ENCODE measurements around the gene SYT2. TPM values are rescaled to one million over a fixed set of nuclear protein-coding genes. Genes with fewer than 3 reads are reported as not detected.
A peak's percentile ranks its signal among the peaks of the same experiment; 100 is the strongest.
"Not testable (repeated sequence)": the region's sequence is repeated elsewhere in the genome, so short reads cannot be mapped to it uniquely, and the experiment has no call there.

The SYT2 gene
- total RNA-seq, 1 donor from 2014 or later, result 0.07 TPM

DNA sequence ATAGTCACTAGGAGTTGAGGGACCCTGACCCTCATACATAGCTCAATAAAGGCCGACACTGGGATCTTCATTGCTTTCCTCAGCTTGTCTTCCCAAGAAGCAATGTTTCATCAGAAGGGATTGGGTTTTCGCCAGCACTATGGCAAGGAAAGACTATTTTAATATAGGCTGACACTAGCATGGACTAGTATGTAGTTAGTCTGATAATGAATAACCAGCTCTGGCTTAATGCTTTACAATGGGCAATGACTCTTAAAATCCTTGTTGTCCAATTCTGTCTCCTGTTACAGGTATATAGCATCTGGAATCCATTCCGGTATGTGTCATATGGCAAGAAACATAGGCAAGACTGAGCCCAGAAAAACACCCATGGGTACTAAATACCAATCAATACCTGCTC is 15.3 kb upstream of the SYT2 start:
- no peak for DNase-seq (ENCODE audit: low spot score)
- H3K27ac Mint-ChIP-seq (ENCODE audit: unreplicated experiment), result no peak overlapping the region
- TF ChIP-seq, protein P1, sequence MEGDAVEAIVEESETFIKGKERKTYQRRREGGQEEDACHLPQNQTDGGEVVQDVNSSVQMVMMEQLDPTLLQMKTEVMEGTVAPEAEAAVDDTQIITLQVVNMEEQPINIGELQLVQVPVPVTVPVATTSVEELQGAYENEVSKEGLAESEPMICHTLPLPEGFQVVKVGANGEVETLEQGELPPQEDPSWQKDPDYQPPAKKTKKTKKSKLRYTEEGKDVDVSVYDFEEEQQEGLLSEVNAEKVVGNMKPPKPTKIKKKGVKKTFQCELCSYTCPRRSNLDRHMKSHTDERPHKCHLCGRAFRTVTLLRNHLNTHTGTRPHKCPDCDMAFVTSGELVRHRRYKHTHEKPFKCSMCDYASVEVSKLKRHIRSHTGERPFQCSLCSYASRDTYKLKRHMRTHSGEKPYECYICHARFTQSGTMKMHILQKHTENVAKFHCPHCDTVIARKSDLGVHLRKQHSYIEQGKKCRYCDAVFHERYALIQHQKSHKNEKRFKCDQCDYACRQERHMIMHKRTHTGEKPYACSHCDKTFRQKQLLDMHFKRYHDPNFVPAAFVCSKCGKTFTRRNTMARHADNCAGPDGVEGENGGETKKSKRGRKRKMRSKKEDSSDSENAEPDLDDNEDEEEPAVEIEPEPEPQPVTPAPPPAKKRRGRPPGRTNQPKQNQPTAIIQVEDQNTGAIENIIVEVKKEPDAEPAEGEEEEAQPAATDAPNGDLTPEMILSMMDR (IDR thresholded peaks at IDR 0.05), result no peak
- no peak overlapping the region for H3K4me3 Mint-ChIP-seq (ENCODE audit: unreplicated experiment)
- H3K27me3 Mint-ChIP-seq (ENCODE audit: low read depth), result no peaks in the 10 kb centered on the region
- H3K4me1 Mint-ChIP-seq (ENCODE audit: low read depth), result no peaks in the 10 kb centered on the region
- no peaks in the 10 kb centered on the region for H3K9me3 Mint-ChIP-seq (ENCODE audit: low read depth)
- H3K36me3 Mint-ChIP-seq (ENCODE audit: low read depth), result peaks cover 40% of the 10 kb centered on the region

DNA sequence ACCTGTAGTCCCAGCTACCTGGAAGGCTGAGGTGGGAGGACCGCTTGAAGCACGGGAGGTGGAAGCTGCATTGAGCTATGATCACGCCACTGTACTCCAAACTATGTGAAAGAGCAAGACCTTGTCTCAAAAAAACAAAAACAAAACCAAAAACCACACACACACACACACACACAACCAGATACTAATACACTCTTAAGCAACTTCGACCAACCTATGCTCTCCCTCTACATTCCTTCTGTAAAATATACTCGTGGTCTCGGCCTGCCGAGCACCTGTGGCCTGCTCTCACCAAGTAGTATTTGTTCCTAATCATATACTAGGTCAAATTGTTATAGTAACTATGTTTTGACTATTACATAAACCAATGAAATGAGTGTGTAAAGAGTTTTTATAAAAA is 13.5 kb upstream of the SYT2 start:
- DNase-seq (ENCODE audit: low spot score), result no peak
- no peaks in the 10 kb centered on the region for H3K9me3 Mint-ChIP-seq (ENCODE audit: low read depth)
- peaks cover 4% of the 10 kb centered on the region for H3K4me1 Mint-ChIP-seq (ENCODE audit: low read depth)
- TF ChIP-seq, protein P1 (IDR thresholded peaks at IDR 0.05), result no peak
- no peaks in the 10 kb centered on the region for H3K27me3 Mint-ChIP-seq (ENCODE audit: low read depth)
- peaks cover 24% of the 10 kb centered on the region for H3K36me3 Mint-ChIP-seq (ENCODE audit: low read depth)
- no peak overlapping the region for H3K4me3 Mint-ChIP-seq (ENCODE audit: unreplicated experiment)
- no peak overlapping the region for H3K27ac Mint-ChIP-seq (ENCODE audit: unreplicated experiment)

DNA sequence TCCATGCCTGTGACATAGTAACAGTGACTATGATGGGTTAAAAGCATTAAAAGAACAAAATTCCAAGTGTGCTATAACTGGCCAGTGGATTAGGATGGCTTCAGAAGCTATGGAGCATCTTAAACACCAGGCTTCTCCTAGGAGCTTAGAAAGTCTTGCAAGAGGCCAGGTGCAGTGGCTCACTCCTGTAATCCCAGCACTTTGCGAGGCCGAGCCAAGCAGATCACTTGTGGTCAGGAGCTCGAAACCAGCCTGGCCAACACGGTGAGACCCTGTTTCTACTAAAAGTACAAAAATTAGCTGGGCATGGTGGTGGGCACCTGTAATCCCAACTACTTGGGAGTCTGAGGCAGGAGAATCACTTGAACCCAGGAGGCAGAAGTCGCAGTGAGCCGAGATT is 12.8 kb upstream of the SYT2 start:
- H3K36me3 Mint-ChIP-seq (ENCODE audit: low read depth), result peaks cover 19% of the 10 kb centered on the region
- H3K27me3 Mint-ChIP-seq (ENCODE audit: low read depth); DNase-seq (ENCODE audit: low spot score); H3K4me1 Mint-ChIP-seq (ENCODE audit: low read depth); H3K4me3 Mint-ChIP-seq (ENCODE audit: unreplicated experiment); H3K27ac Mint-ChIP-seq (ENCODE audit: unreplicated experiment); H3K9me3 Mint-ChIP-seq (ENCODE audit: low read depth): not testable (repeated sequence)

DNA sequence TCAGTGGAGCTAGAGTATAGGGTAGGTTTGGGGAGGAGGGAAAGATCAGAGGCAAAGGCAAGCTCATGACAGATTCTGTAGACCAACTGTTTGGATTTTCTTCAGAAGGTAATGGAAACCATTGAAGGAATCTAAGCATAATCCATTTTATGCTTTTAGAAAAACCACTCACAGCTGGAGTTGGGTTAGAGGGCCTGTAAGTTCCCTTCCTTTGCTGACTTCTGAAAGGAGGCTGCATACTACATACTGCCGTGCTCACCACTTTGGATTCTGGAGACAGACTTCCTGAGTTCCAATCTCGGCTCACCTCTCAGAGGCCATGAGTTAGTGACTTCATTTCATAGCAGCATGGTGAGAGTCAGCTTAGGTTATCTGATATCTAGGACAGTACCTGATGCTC is 6.4 kb upstream of the SYT2 start:
- no peak for DNase-seq (ENCODE audit: low spot score)
- H3K9me3 Mint-ChIP-seq (ENCODE audit: low read depth), result no peaks in the 10 kb centered on the region
- H3K4me1 Mint-ChIP-seq (ENCODE audit: low read depth), result peaks cover 4% of the 10 kb centered on the region
- peaks cover 28% of the 10 kb centered on the region for H3K27me3 Mint-ChIP-seq (ENCODE audit: low read depth)
- TF ChIP-seq, protein P1 (IDR thresholded peaks at IDR 0.05), result no peak
- no peaks in the 10 kb centered on the region for H3K36me3 Mint-ChIP-seq (ENCODE audit: low read depth)
- no peak overlapping the region for H3K27ac Mint-ChIP-seq (ENCODE audit: unreplicated experiment)
- no peak overlapping the region for H3K4me3 Mint-ChIP-seq (ENCODE audit: unreplicated experiment)

DNA sequence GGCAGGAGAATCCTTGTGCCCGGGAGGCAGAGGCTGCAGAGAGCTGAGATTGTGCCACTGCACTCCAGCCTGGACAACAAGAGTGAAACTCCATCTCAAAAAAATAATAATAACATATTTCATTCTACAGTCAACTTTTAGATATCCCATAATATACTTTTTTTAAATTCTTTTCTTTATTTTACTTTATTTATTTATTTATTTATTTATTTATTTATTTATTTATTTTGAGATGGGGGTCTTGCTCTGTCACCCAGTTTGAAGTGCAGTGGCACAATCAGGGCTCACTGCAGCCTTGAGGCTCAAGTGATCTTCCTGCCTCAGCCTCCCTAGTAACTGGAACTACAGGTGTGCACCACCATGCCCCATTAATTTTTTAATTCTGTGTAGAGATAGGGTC is 3.9 kb upstream of the SYT2 start:
- H3K27me3 Mint-ChIP-seq (ENCODE audit: low read depth), result peaks cover 41% of the 10 kb centered on the region
- H3K27ac Mint-ChIP-seq (ENCODE audit: unreplicated experiment); H3K9me3 Mint-ChIP-seq (ENCODE audit: low read depth); DNase-seq (ENCODE audit: low spot score); H3K4me1 Mint-ChIP-seq (ENCODE audit: low read depth); H3K36me3 Mint-ChIP-seq (ENCODE audit: low read depth); H3K4me3 Mint-ChIP-seq (ENCODE audit: unreplicated experiment): not testable (repeated sequence)

DNA sequence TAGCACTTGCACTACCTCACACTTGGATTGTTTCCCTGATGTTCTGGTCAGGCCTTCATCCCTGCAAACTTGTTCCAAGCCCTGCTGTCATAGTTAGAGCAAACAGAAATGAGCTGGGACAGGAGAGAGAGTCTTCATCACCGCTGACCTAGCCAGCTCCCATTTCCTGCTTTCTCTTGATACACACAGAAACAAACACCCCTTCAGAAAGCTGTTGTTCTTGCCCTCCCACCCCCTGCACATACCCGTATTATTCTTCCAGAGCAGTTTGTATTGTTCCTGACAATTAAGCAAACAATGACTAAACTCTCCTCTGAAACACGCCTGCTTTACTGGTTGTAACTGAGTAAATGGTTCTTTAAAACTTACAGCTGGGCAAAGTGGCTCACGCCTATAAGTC is 2.9 kb upstream of the SYT2 start:
- Mint-ChIP-seq H3K36me3 (ENCODE audit: low read depth) (peaks cover 2% of the 10 kb centered on the region), H3K4me3 (ENCODE audit: unreplicated experiment) (no peak overlapping the region), H3K4me1 (ENCODE audit: low read depth) (peaks cover 10% of the 10 kb centered on the region), H3K27ac (ENCODE audit: unreplicated experiment) (peak overlapping the region; percentile 8), H3K27me3 (ENCODE audit: low read depth) (peaks cover 52% of the 10 kb centered on the region), H3K9me3 (ENCODE audit: low read depth) (no peaks in the 10 kb centered on the region)
- TF ChIP-seq, protein P1 (IDR thresholded peaks at IDR 0.05), result no peak
- DNase-seq (ENCODE audit: low spot score), result no peak

Data from chondrocyte (in vitro differentiated cells).